ENCODE measurements around the gene PXN.

DNA sequence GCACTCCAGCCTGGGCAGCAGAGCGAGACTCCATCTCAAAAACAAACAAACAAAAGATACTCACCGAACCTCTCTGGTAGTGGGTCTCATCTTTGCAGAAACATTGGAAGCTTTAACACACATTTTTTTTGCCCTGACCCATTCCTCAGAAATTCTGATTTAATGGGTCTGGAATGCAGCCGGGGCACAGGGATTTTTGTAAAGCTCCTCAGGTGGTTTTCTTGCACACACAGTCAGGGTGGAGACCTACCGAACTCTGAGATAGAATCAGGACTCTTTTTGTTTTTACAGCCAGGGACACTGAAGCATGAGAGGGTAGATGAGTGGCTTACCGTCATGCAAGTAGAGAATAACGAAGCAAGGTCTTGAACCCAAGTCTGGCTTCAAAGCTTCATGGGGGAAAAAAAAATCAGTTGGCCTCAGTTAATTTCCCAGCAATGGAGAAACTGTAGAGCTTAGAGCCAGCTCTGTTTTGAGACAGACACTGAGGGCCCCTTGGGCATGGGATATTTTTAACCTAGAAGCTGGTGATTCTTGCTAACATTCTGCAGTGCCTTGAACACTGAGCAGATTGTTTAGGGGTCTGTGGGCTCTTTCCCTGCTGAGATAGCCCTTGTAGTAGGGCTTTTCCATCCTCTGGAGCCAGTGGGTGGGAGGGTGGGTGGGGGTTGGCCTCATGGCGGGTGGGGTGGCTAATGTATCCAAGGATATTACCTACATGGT is 21.4 kb upstream of the PXN start:
- no peak for TF ChIP-seq EZH2 (IDR thresholded peaks at IDR 0.05; ENCODE audit: borderline replicate concordance, insufficient read depth, low read length, poor library complexity, severe bottlenecking)
- TF ChIP-seq, protein P1, sequence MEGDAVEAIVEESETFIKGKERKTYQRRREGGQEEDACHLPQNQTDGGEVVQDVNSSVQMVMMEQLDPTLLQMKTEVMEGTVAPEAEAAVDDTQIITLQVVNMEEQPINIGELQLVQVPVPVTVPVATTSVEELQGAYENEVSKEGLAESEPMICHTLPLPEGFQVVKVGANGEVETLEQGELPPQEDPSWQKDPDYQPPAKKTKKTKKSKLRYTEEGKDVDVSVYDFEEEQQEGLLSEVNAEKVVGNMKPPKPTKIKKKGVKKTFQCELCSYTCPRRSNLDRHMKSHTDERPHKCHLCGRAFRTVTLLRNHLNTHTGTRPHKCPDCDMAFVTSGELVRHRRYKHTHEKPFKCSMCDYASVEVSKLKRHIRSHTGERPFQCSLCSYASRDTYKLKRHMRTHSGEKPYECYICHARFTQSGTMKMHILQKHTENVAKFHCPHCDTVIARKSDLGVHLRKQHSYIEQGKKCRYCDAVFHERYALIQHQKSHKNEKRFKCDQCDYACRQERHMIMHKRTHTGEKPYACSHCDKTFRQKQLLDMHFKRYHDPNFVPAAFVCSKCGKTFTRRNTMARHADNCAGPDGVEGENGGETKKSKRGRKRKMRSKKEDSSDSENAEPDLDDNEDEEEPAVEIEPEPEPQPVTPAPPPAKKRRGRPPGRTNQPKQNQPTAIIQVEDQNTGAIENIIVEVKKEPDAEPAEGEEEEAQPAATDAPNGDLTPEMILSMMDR (IDR thresholded peaks at IDR 0.05; ENCODE audit: poor library complexity, severe bottlenecking), result no peak
- TF ChIP-seq MXI1 (conservative IDR thresholded peaks at IDR 0.05; ENCODE audit: poor library complexity, severe bottlenecking), result no peak
- no peak for TF ChIP-seq POLR2AphosphoS5 (IDR thresholded peaks at IDR 0.05)
- TF ChIP-seq, protein P2, sequence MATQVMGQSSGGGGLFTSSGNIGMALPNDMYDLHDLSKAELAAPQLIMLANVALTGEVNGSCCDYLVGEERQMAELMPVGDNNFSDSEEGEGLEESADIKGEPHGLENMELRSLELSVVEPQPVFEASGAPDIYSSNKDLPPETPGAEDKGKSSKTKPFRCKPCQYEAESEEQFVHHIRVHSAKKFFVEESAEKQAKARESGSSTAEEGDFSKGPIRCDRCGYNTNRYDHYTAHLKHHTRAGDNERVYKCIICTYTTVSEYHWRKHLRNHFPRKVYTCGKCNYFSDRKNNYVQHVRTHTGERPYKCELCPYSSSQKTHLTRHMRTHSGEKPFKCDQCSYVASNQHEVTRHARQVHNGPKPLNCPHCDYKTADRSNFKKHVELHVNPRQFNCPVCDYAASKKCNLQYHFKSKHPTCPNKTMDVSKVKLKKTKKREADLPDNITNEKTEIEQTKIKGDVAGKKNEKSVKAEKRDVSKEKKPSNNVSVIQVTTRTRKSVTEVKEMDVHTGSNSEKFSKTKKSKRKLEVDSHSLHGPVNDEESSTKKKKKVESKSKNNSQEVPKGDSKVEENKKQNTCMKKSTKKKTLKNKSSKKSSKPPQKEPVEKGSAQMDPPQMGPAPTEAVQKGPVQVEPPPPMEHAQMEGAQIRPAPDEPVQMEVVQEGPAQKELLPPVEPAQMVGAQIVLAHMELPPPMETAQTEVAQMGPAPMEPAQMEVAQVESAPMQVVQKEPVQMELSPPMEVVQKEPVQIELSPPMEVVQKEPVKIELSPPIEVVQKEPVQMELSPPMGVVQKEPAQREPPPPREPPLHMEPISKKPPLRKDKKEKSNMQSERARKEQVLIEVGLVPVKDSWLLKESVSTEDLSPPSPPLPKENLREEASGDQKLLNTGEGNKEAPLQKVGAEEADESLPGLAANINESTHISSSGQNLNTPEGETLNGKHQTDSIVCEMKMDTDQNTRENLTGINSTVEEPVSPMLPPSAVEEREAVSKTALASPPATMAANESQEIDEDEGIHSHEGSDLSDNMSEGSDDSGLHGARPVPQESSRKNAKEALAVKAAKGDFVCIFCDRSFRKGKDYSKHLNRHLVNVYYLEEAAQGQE (IDR thresholded peaks at IDR 0.05; ENCODE audit: borderline replicate concordance), result no peak
- TF ChIP-seq TAF1 (IDR thresholded peaks at IDR 0.05; ENCODE audit: low read depth), result no peak
- TF ChIP-seq RAD21 (conservative IDR thresholded peaks at IDR 0.05), result no peak
- TF ChIP-seq SMC3 (conservative IDR thresholded peaks at IDR 0.05; ENCODE audit: poor library complexity), result no peak
